WTC11 (cell line): ENCODE measurements around the gene CNTNAP2. TPM values are rescaled to one million over a fixed set of nuclear protein-coding genes. Genes with fewer than 3 reads are reported as not detected.

Source experiments
- ATAC-seq: fragments of 200-7000 bp; cut with Tn5 transposase; 2 replicates; pipeline ENCODE4 v1.10.0; 2021; ENCODE audit warnings: mild to moderate bottlenecking, moderate library complexity
- CTCF ChIA-PET: fragments of 300-600 bp; sonication (Branson Sonifier 250); formaldehyde crosslinking; loops from one replicate; lab custom pipeline; 2021; ENCODE audit warnings: antibody characterized with exemption; lab: Charles Lee
- POLR2A ChIA-PET: fragments of 350-600 bp; sonication (Branson Sonifier 250); formaldehyde crosslinking; loops from one replicate; lab custom pipeline; 2021; ENCODE audit warnings: antibody characterized with exemption; lab: Charles Lee
- DNase-seq: peaks from one replicate; pipeline ENCODE4 v3.0.0; 2021; ENCODE audit warnings: low spot score
- H3K27ac Mint-ChIP-seq: 2 replicates; pipeline ENCODE4 v1.8.0; 2021; ENCODE audit warnings: mixed read lengths
- H3K27me3 Mint-ChIP-seq: 2 replicates; pipeline ENCODE4 v1.8.0; 2021; ENCODE audit warnings: low read depth, mild to moderate bottlenecking, moderate library complexity, mixed read lengths
- H3K36me3 Mint-ChIP-seq: 2 replicates; pipeline ENCODE4 v1.8.0; 2021; ENCODE audit warnings: mixed read lengths
- H3K4me1 Mint-ChIP-seq: 2 replicates; pipeline ENCODE4 v1.8.0; 2022; ENCODE audit warnings: mixed read lengths
- H3K4me3 Mint-ChIP-seq: 2 replicates; pipeline ENCODE4 v1.8.0; 2021; ENCODE audit warnings: mild to moderate bottlenecking, moderate library complexity, mixed read lengths
- H3K9me3 Mint-ChIP-seq: 2 replicates; pipeline ENCODE4 v1.8.0; 2021; ENCODE audit warnings: mixed read lengths
- CDX4 ChIP-seq: fragments of 250-450 bp; sonication (Bioruptor Pico); IDR thresholded peaks from 2 replicates; pipeline ENCODE4 v1.9.0; 2021; ENCODE audit warnings: moderate library complexity, mild to moderate bottlenecking, inconsistent platforms, borderline replicate concordance
- EMX1 ChIP-seq: fragments of 250-450 bp; sonication (Bioruptor Pico); IDR thresholded peaks from 2 replicates; pipeline ENCODE4 v1.8.0; 2021; ENCODE audit warnings: mild to moderate bottlenecking
- ESRRA ChIP-seq: sonication (generic); formaldehyde crosslinking; IDR thresholded peaks from 2 replicates; pipeline ENCODE4 v1.8.1; 2022; ENCODE audit warnings: mild to moderate bottlenecking, missing genetic modification reagents, borderline replicate concordance
- ETV6 ChIP-seq: sonication (generic); formaldehyde crosslinking; IDR thresholded peaks from 2 replicates; pipeline ENCODE4 v1.8.1; 2022; ENCODE audit warnings: mild to moderate bottlenecking, missing genetic modification reagents
- GABPB1 ChIP-seq: sonication (generic); formaldehyde crosslinking; IDR thresholded peaks from 2 replicates; pipeline ENCODE4 v1.8.1; 2023; ENCODE audit warnings: mild to moderate bottlenecking, missing genetic modification reagents
- GRHL2 ChIP-seq: fragments of 250-450 bp; sonication (Bioruptor Pico); IDR thresholded peaks from 2 replicates; pipeline ENCODE4 v1.8.0; 2022; ENCODE audit warnings: mild to moderate bottlenecking, moderate library complexity; ENCODE audit not compliant: insufficient replicate concordance, severe bottlenecking
- HMGXB4 ChIP-seq: sonication (generic); formaldehyde crosslinking; IDR thresholded peaks from 2 replicates; pipeline ENCODE4 v1.8.1; 2023; ENCODE audit warnings: mild to moderate bottlenecking, moderate library complexity, missing genetic modification reagents
- JAZF1 ChIP-seq: fragments of 250-450 bp; sonication (Bioruptor Pico); IDR thresholded peaks from 2 replicates; pipeline ENCODE4 v1.9.0; 2021; ENCODE audit warnings: moderate library complexity, mild to moderate bottlenecking, inconsistent platforms
- JUN ChIP-seq: sonication (generic); formaldehyde crosslinking; IDR thresholded peaks from 2 replicates; pipeline ENCODE4 v1.8.0; 2023; ENCODE audit warnings: mild to moderate bottlenecking, missing genetic modification reagents
- MXD4 ChIP-seq: fragments of 250-450 bp; sonication (Bioruptor Pico); IDR thresholded peaks from 2 replicates; pipeline ENCODE4 v1.8.0; 2021; ENCODE audit warnings: mild to moderate bottlenecking, moderate library complexity, borderline replicate concordance
- MYBL2 ChIP-seq: sonication (generic); formaldehyde crosslinking; IDR thresholded peaks from 2 replicates; pipeline ENCODE4 v1.8.1; 2023; ENCODE audit warnings: mild to moderate bottlenecking, moderate library complexity, missing genetic modification reagents
- NR2C2 ChIP-seq: sonication (generic); formaldehyde crosslinking; IDR thresholded peaks from 2 replicates; pipeline ENCODE4 v1.8.0; 2022; ENCODE audit warnings: mild to moderate bottlenecking, missing genetic modification reagents
- PRRX2 ChIP-seq: fragments of 250-450 bp; sonication (Bioruptor Pico); IDR thresholded peaks from 2 replicates; pipeline ENCODE4 v1.8.0; 2021; ENCODE audit warnings: mild to moderate bottlenecking
- RORB ChIP-seq: fragments of 250-450 bp; sonication (Bioruptor Pico); IDR thresholded peaks from 2 replicates; pipeline ENCODE4 v1.9.0; 2021; ENCODE audit warnings: mild to moderate bottlenecking
- TP53 ChIP-seq: sonication (generic); formaldehyde crosslinking; IDR thresholded peaks from 2 replicates; pipeline ENCODE4 v1.8.1; 2023; ENCODE audit warnings: mild to moderate bottlenecking, missing genetic modification reagents
- ZBTB43 ChIP-seq: sonication (generic); formaldehyde crosslinking; IDR thresholded peaks from 2 replicates; pipeline ENCODE4 v1.8.1; 2023; ENCODE audit warnings: mild to moderate bottlenecking, missing genetic modification reagents
- ZNF121 ChIP-seq: sonication (generic); formaldehyde crosslinking; IDR thresholded peaks from 2 replicates; pipeline ENCODE4 v1.8.0; 2023; ENCODE audit warnings: missing genetic modification reagents
- ZNF138 ChIP-seq: sonication (generic); formaldehyde crosslinking; conservative IDR thresholded peaks from 2 replicates; pipeline ENCODE4 v1.8.1; 2022; ENCODE audit warnings: mild to moderate bottlenecking, moderate library complexity, missing genetic modification reagents
- ZNF263 ChIP-seq: sonication (generic); formaldehyde crosslinking; IDR thresholded peaks from 2 replicates; pipeline ENCODE4 v1.8.1; 2022; ENCODE audit warnings: low read depth, mild to moderate bottlenecking, moderate library complexity, missing genetic modification reagents
- ZNF416 ChIP-seq: fragments of 250-450 bp; sonication (Bioruptor Pico); IDR thresholded peaks from 2 replicates; pipeline ENCODE4 v1.9.0; 2021; ENCODE audit warnings: mild to moderate bottlenecking, inconsistent platforms
- ZNF423 ChIP-seq: fragments of 250-450 bp; sonication (Bioruptor Pico); IDR thresholded peaks from 2 replicates; pipeline ENCODE4 v2.1.2; 2022; ENCODE audit warnings: mild to moderate bottlenecking, moderate library complexity
- ZNF532 ChIP-seq: fragments of 250-450 bp; sonication (Bioruptor Pico); IDR thresholded peaks from 2 replicates; pipeline ENCODE4 v1.9.0; 2021; ENCODE audit warnings: mild to moderate bottlenecking, borderline replicate concordance
- ZNF671 ChIP-seq: fragments of 250-450 bp; sonication (Bioruptor Pico); IDR thresholded peaks from 2 replicates; pipeline ENCODE4 v1.8.0; 2021; ENCODE audit warnings: mild to moderate bottlenecking
- total RNA-seq: library from RNA; stranded (reverse); gene quantifications from 3 replicates; pipeline ENCODE4 v1.2.3, GENCODE V29; 2021
- TF ChIP-seq, protein P1 (sequence below): sonication (generic); formaldehyde crosslinking; IDR thresholded peaks from 2 replicates; pipeline ENCODE4 v1.8.1; 2022; ENCODE audit warnings: missing genetic modification reagents, borderline replicate concordance
- TF ChIP-seq, protein P2 (sequence below): sonication (generic); formaldehyde crosslinking; IDR thresholded peaks from 2 replicates; pipeline ENCODE4 v1.8.0; 2022; ENCODE audit warnings: mild to moderate bottlenecking, missing genetic modification reagents
- TF ChIP-seq, protein P3 (sequence below): fragments of 250-450 bp; sonication (Bioruptor Pico); IDR thresholded peaks from 2 replicates; pipeline ENCODE4 v2.1.2; 2022; ENCODE audit warnings: mild to moderate bottlenecking, moderate library complexity

Gene CNTNAP2
- total RNA-seq, 1 experiment from 2014 or later: 63.8 TPM

GRCh38 chr7:147321504-147321903 lies 1204.9 kb downstream of the CNTNAP2 start:
- CTCF ChIA-PET: no interaction called here
- TF ChIP-seq RORB (no peak), ZNF121 (no peak), TP53 (CRISPR knock-in tag) (no peak), ETV6 (CRISPR knock-in tag) (no peak), JAZF1 (CRISPR knock-in tag) (no peak), GRHL2 (CRISPR knock-in tag) (no peak), CDX4 (CRISPR knock-in tag) (no peak), ESRRA (CRISPR knock-in tag) (no peak), GABPB1 (CRISPR knock-in tag) (no peak), ZNF263 (no peak), JUN (CRISPR knock-in tag) (no peak), MYBL2 (CRISPR knock-in tag) (no peak)
- TF ChIP-seq, protein P1, sequence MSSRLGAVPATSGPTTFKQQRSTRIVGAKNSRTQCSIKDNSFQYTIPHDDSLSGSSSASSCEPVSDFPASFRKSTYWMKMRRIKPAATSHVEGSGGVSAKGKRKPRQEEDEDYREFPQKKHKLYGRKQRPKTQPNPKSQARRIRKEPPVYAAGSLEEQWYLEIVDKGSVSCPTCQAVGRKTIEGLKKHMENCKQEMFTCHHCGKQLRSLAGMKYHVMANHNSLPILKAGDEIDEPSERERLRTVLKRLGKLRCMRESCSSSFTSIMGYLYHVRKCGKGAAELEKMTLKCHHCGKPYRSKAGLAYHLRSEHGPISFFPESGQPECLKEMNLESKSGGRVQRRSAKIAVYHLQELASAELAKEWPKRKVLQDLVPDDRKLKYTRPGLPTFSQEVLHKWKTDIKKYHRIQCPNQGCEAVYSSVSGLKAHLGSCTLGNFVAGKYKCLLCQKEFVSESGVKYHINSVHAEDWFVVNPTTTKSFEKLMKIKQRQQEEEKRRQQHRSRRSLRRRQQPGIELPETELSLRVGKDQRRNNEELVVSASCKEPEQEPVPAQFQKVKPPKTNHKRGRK (CRISPR knock-in tag): no peak
- TF ChIP-seq, protein P2, sequence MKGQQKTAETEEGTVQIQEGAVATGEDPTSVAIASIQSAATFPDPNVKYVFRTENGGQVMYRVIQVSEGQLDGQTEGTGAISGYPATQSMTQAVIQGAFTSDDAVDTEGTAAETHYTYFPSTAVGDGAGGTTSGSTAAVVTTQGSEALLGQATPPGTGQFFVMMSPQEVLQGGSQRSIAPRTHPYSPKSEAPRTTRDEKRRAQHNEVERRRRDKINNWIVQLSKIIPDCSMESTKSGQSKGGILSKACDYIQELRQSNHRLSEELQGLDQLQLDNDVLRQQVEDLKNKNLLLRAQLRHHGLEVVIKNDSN (CRISPR knock-in tag): no peak
- TF ChIP-seq, all 79 proteins: peak for 0
- no peak overlapping the region for H3K4me3 Mint-ChIP-seq
- H3K9me3 Mint-ChIP-seq: no peaks in the 10 kb centered on the region
- DNase-seq (no peak), ATAC-seq (no peak)
- H3K4me1 Mint-ChIP-seq: 0 out of 2 replicates have a peak, but pooled peaks cover 2% of the 10 kb centered on the region
- POLR2A ChIA-PET: no interaction called here
- H3K27me3 Mint-ChIP-seq: no peaks in the 10 kb centered on the region
- no peak overlapping the region for H3K27ac Mint-ChIP-seq
- H3K36me3 Mint-ChIP-seq: no peaks in the 10 kb centered on the region

- Mint-ChIP-seq H3K27ac (no peak overlapping the region), H3K4me3 (no peak overlapping the region), H3K9me3 (peaks cover 6% of the 10 kb centered on the region), H3K27me3 (no peaks in the 10 kb centered on the region; the same call in 1 of the 2 replicates), H3K36me3 (no peaks in the 10 kb centered on the region), H3K4me1 (no peaks in the 10 kb centered on the region)
- ChIA-PET POLR2A (no interaction called here), CTCF (no interaction called here)
- ATAC-seq (no peak), DNase-seq (no peak)
- TF ChIP-seq HMGXB4 (CRISPR knock-in tag): no peak
- no peak for TF ChIP-seq ZNF416 (CRISPR knock-in tag)
- TF ChIP-seq ZBTB43 (CRISPR knock-in tag): no peak
- no peak for TF ChIP-seq PRRX2 (CRISPR knock-in tag)
- TF ChIP-seq ZNF121: no peak
- TF ChIP-seq ZNF423 (CRISPR knock-in tag): no peak
- no peak for TF ChIP-seq GRHL2 (CRISPR knock-in tag)
- no peak for TF ChIP-seq ZNF532 (CRISPR knock-in tag)
- no peak for TF ChIP-seq ZNF671 (CRISPR knock-in tag)
- TF ChIP-seq, protein P3, sequence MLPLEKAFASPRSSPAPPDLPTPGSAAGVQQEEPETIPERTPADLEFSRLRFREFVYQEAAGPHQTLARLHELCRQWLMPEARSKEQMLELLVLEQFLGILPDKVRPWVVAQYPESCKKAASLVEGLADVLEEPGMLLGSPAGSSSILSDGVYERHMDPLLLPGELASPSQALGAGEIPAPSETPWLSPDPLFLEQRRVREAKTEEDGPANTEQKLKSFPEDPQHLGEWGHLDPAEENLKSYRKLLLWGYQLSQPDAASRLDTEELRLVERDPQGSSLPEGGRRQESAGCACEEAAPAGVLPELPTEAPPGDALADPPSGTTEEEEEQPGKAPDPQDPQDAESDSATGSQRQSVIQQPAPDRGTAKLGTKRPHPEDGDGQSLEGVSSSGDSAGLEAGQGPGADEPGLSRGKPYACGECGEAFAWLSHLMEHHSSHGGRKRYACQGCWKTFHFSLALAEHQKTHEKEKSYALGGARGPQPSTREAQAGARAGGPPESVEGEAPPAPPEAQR (CRISPR knock-in tag): no peak
- TF ChIP-seq MYBL2 (CRISPR knock-in tag): no peak
- TF ChIP-seq NR2C2 (CRISPR knock-in tag): no peak
- no peak for TF ChIP-seq ZNF138 (CRISPR knock-in tag)
- no peak for TF ChIP-seq EMX1 (CRISPR knock-in tag)
- no peak for TF ChIP-seq MXD4 (CRISPR knock-in tag)
Observed at GRCh38 chr7:147332988-147333387, 1216.4 kb downstream of the CNTNAP2 start.
